Measurements from ENCODE around the gene IARS1.

DNA sequence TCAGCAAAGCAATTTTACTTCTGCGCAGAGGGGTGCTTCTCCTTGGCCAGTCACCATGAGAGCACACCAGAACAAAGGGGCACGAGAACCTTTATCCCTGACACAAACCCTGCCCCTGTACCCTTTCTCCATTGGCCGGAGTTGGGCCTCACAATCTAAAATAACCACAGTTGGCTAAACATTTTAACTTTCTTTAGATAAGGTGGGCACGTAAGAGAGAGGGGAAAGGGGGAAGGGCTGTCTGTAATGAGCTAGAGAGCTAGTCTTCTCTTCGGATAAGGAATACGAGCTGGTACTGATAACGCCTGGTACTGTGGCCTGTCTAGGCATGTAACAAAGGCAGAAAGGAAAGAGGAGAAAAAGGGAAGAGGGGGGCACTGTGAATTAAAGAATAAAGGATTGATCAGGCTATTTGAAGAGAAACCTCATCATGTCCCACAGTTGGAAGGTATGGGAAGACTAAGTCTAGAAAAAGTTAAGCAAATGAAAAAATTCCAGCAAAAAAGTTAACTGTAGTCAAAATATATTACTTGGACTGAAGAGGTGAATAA lies 1.8 kb upstream of the IARS1 start:
- TF ChIP-seq, protein P1, sequence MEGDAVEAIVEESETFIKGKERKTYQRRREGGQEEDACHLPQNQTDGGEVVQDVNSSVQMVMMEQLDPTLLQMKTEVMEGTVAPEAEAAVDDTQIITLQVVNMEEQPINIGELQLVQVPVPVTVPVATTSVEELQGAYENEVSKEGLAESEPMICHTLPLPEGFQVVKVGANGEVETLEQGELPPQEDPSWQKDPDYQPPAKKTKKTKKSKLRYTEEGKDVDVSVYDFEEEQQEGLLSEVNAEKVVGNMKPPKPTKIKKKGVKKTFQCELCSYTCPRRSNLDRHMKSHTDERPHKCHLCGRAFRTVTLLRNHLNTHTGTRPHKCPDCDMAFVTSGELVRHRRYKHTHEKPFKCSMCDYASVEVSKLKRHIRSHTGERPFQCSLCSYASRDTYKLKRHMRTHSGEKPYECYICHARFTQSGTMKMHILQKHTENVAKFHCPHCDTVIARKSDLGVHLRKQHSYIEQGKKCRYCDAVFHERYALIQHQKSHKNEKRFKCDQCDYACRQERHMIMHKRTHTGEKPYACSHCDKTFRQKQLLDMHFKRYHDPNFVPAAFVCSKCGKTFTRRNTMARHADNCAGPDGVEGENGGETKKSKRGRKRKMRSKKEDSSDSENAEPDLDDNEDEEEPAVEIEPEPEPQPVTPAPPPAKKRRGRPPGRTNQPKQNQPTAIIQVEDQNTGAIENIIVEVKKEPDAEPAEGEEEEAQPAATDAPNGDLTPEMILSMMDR (IDR thresholded peaks at IDR 0.05; ENCODE audit: insufficient read depth, low read length, poor library complexity, severe bottlenecking), result no peak
- no peak for TF ChIP-seq EZH2phosphoT487 (conservative IDR thresholded peaks at IDR 0.05; ENCODE audit: low read length)

Measured in SU-DHL-6 (cell line).